HG03521 (cell line): ENCODE results near the gene TRIM40.

ENCODE experiments used
- ATAC-seq: cut with Tn5 transposase; IDR thresholded peaks from one replicate; pipeline ENCODE4 v1.9.1; 2021; ENCODE audit warnings: mild to moderate bottlenecking, moderate library complexity; ENCODE audit not compliant: unreplicated experiment

TRIM40 gene

GRCh38 chr6:30147096-30147495 lies 11.2 kb downstream of the TRIM40 start:
- ATAC-seq: no peak

- ATAC-seq: no peak
These were observed 13.3 kb downstream of the TRIM40 start for GRCh38 chr6:30149234-30149633.

- ATAC-seq: no peak
These were observed 14.1 kb downstream of the TRIM40 start for GRCh38 chr6:30149858-30150550.

- no peak for ATAC-seq
These were observed 14.9 kb downstream of the TRIM40 start for GRCh38 chr6:30150671-30151395.

GRCh38 chr6:30151580-30151979 lies 15.6 kb downstream of the TRIM40 start:
- ATAC-seq: no peak

DNA sequence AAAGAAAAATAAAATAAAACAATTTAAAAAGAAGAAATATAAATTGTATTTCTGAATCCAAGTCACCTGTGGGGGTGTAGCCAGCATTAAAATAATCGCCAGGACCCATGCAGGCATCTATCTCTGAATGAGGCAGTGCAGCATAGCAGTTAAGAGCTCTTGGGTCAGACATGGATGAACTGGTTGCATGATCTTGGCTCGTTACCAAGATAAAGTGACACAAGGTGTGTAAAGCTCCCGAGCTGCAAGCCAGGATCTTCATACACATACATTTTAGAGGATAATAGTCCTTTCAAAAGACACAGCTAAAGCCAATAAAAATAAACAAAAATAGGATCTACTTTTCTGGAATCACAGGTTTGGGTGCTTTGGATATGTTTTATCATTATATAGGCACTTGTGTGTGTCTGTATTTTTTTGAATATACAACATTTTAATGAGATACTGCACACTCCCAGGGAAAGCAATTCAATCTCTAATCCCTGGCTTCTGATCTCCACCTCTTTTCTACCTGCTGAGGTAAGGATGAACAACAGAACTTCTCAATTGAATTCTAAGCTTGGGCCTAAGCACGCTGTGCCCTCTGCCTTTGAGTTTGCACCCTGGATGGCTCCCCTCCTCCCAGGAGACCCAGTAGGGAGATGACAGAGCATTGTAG lies 16.2 kb downstream of the TRIM40 start:
- no peak for ATAC-seq

- ATAC-seq: no peak
These were observed 17.1 kb downstream of the TRIM40 start for GRCh38 chr6:30152910-30153610.

DNA sequence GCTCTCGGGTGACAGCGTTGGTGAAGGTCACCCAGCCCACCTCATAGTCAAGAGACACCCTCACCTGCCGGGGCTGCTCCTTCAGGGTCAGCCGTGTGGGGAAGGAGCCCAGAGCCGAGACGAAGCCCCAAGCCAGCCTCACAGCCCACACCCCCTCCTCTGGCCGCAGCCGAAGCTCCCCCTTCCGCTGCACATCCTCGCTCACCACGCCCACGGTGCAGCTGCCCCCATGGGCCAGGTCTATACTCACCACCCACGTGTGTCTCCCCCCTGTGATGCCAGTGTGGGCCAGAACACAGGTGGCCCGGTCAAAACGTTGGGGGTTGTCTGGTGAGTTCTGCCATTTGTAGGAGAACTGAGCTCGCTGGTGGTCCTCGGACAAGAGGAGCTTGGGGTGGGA lies 18.1 kb downstream of the TRIM40 start:
- ATAC-seq: no peak

GRCh38 chr6:30154709-30155519 lies 19.0 kb downstream of the TRIM40 start:
- ATAC-seq: no peak

GRCh38 chr6:30155520-30156261 lies 19.8 kb downstream of the TRIM40 start:
- ATAC-seq: no peak

DNA sequence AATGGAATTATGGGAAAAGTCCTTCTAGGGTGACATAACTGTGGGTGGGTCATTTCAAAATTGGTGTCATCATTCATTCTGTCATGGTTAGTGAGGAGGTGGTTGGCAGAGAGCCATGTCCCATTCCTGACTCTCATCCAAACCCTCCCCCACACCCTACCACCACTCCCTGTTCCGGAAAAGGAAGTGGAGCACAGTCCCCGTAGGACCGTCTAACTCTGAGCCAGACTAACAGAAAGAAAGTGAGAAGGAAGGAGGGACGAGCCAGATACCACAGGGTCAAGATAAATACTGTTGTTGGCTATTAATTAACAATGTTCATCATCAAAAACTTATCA lies 20.3 kb downstream of the TRIM40 start:
- no peak for ATAC-seq

GRCh38 chr6:30156774-30157173 lies 20.8 kb downstream of the TRIM40 start:
- no peak for ATAC-seq

DNA sequence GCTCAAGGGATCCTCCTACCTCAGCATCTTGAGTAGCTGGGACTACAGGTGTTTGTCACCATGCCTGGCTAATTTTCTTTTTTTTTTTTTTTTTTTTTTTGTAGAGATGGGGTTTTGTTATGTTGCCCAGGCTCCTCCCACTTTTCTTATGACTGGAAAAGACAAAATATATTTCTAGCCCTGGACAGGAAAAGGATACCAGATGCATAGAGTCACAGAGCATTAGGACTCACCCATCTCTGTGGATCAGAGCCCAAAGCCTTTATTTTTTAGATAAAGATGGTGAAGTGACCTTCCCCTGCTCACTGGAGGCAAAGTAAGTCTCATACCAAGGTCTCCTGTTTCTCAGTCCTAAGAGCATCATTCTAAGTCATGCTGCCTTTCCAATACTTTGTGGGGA lies 21.6 kb downstream of the TRIM40 start:
- no peak for ATAC-seq

DNA sequence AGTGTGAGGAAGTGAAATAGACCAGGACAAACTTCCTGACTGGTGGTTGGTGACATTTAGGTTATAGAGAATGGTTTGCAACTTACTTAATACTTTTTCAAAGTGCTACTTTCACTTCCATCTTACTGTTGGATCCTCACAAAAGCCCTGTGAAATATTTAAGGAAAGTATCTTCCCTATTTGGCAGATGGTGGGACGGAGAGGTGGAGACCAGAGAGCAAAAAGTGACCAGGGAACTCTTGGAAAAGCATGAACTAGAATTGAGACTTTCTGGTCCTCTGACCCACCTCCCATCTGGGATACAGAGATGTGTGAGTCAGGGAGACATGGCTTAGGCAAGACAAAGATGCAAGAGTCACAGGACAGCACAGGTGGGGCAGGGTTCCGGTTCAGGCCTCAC lies 22.1 kb downstream of the TRIM40 start:
- no peak for ATAC-seq

DNA sequence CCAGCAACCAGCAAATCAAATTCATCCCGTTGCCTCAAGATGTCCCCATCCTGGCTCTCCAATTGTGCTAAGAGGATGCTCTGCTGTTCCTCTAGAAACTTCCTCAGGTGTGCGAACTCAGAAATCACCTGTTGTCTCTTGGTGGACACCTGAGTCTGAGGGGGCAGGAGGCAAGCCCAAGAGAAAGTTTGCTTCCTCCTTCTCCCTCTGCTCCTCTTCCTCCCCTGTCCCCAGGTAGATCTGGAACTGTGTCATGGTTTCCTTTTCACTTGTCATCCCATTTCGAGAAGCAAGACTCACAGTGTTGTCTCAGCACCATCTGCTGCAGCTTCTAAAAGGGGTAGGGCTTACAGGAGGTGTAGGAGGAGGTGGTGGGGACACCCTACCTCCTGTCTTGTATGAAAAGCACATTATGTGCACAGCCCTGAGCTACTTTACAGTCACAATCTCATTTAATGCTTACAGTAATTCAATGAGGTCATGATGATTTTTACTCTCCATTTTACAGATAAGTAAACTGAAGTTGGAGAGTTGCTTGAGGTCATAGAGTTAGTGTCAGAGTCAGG lies 22.6 kb downstream of the TRIM40 start:
- no peak for ATAC-seq

- ATAC-seq: no peak
These were observed 24.3 kb downstream of the TRIM40 start for GRCh38 chr6:30160008-30160784.

DNA sequence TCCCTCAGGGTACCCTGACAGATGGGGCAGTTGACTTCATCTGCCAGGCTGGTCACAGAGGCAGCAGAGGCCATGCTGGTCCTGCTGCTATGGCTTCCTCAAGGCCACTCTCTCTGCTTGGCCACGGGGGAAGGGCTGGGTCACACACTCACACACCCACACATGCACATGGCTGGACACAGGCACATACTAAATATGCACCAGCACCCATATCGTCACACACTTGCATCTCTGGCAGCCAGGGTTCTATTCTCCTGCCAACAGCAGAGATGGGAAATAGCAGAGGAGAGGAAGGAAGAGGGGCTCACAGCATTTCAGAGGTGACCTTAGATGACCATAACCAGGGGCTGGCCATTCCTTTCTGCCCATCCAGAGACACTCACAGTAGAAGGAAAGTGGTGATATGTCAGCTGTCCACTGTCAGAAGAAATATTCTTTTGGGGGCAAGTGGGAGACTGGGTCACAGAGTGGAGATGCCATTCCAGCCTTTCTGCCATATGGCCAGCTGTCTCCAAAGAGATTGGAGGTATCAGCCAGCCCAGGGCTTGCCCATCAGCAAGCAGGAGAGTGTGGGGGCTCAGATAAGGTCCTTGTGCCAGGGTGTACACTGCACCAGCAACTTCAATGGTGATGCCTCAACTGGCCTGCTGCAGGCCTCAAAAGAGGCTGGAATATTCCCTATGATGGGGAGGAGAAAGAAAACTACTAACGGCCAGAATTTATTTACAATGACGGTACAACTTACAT lies 25.0 kb downstream of the TRIM40 start, which contains the start of gene TRIM10:
TSS of gene TRIM10 (minus strand) at position 427 of the 747 bp plus-strand sequence. CDS start at position 74, 353 bp downstream.
- no peak for ATAC-seq
